Left lung (tissue), 10 donors: ENCODE measurements around the gene INAVA. TPM values are rescaled to one million over a fixed set of nuclear protein-coding genes. Genes with fewer than 3 reads are reported as not detected.

ENCODE experiments used
- ATAC-seq: fragments of 200-7000 bp; cut with Tn5 transposase; one replicate; pipeline ENCODE4 v1.9.1; 2020; ENCODE audit warnings: moderate library complexity
- DNase-seq, 4 donors: peaks; one replicate each; pipeline ENCODE4 v3.0.0-alpha.2; 2013 to 2020
- H3K27ac ChIP-seq, 2 donors: fragments of 200-600 bp; sonication (generic) in 1 of 2; one replicate each; pipeline versions ENCODE4 v1.5.0 to v1.8.0; 2020 to 2021
- H3K27me3 ChIP-seq, 2 donors: fragments of 200-600 bp; sonication (generic) in 1 of 2; one replicate each; pipeline versions ENCODE4 v1.5.0 to v1.8.0; 2020 to 2021
- H3K36me3 ChIP-seq, 2 donors: fragments of 200-600 bp; sonication (generic) in 1 of 2; one replicate each; pipeline versions ENCODE4 v1.5.0 to v1.8.0; 2020 to 2021
- H3K4me1 ChIP-seq, 2 donors: fragments of 200-600 bp; one replicate each; pipeline ENCODE4 v1.8.0; 2021
- H3K4me3 ChIP-seq, 2 donors: fragments of 200-600 bp; sonication (generic) in 1 of 2; one replicate each; pipeline versions ENCODE4 v1.5.0 to v1.8.0; 2020 to 2021; ENCODE audit warnings: mild to moderate bottlenecking in 1 of 2
- H3K9me3 ChIP-seq, 2 donors: fragments of 200-600 bp; sonication (generic) in 1 of 2; one replicate each; pipeline versions ENCODE4 v1.5.0 to v1.8.0; 2020 to 2021
- intact Hi-C, 2 donors: fragments of 100-400 bp; cut with DNase I; formaldehyde crosslinking; loops; one replicate each; pipeline versions ENCODE4 v1.11.2 to v1.14.2; 2022
- polyA plus RNA-seq, 6 donors: library from polyadenylated mRNA; unstranded; fragments of 120-200 nt; gene quantifications; one replicate each; pipeline ENCODE4 v1.2.1, GENCODE V29; 2013; ENCODE audit not compliant: insufficient read length in 6 of 6
- total RNA-seq, 2 donors: library from RNA; stranded (reverse); fragmentation: NEBNext Ultra II Directional; extraction: Animal tissue kit (Norgen Biotek cat#: 25700); gene quantifications; one replicate each; pipeline ENCODE4 v1.2.1, GENCODE V29; 2021
- TF ChIP-seq, protein P1 (sequence below), 2 donors: fragments of 200-600 bp; sonication (generic) in 1 of 2; IDR thresholded peaks; one replicate each; pipeline versions ENCODE4 v1.5.0 to v1.8.0; 2021; ENCODE audit warnings: antibody characterized with exemption in 2 of 2
- donor health status: DM: no; HTN: yes; CAD: no.
- donor health status: DM: no; HTN: no; CAD: no.

INAVA gene
- total and polyA plus RNA-seq, 8 donors, result 5.5 to 25.5 (median 23.1) TPM

DNA sequence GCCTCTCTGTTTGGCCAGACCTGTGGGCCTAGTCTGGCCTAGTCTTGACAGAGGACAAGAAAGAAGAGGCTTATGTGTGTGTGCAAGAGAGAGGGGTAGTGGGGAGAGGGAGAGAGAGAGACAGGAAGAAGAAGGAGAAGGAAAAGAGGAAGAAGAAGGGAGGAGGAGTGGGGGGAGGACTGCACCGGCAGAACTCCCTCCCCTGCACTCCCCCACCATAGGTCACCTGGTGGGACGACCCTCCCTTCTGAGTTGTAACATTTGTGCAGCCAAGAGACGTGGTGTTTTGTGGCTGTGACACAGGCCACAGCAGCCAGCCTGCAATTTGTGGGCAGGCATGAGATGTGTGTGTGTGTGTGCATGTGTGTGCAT lies 4.3 kb downstream of the INAVA start:
- peaks cover 0 to 6% of the 10 kb centered on the region in 2 donors for H3K4me1 ChIP-seq
- H3K9me3 ChIP-seq, result no peaks in the 10 kb centered on the region
- TF ChIP-seq, protein P1, sequence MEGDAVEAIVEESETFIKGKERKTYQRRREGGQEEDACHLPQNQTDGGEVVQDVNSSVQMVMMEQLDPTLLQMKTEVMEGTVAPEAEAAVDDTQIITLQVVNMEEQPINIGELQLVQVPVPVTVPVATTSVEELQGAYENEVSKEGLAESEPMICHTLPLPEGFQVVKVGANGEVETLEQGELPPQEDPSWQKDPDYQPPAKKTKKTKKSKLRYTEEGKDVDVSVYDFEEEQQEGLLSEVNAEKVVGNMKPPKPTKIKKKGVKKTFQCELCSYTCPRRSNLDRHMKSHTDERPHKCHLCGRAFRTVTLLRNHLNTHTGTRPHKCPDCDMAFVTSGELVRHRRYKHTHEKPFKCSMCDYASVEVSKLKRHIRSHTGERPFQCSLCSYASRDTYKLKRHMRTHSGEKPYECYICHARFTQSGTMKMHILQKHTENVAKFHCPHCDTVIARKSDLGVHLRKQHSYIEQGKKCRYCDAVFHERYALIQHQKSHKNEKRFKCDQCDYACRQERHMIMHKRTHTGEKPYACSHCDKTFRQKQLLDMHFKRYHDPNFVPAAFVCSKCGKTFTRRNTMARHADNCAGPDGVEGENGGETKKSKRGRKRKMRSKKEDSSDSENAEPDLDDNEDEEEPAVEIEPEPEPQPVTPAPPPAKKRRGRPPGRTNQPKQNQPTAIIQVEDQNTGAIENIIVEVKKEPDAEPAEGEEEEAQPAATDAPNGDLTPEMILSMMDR (IDR thresholded peaks at IDR 0.05), result no peak
- H3K4me3 ChIP-seq, result no peak overlapping the region
- intact Hi-C loops, result no loop called here
- no peaks in the 10 kb centered on the region for H3K27me3 ChIP-seq
- no peak for DNase-seq
- H3K27ac ChIP-seq, result no peak overlapping the region
- H3K36me3 ChIP-seq, result peaks cover 0 to 5% of the 10 kb centered on the region in 2 donors
- no peak for ATAC-seq

DNA sequence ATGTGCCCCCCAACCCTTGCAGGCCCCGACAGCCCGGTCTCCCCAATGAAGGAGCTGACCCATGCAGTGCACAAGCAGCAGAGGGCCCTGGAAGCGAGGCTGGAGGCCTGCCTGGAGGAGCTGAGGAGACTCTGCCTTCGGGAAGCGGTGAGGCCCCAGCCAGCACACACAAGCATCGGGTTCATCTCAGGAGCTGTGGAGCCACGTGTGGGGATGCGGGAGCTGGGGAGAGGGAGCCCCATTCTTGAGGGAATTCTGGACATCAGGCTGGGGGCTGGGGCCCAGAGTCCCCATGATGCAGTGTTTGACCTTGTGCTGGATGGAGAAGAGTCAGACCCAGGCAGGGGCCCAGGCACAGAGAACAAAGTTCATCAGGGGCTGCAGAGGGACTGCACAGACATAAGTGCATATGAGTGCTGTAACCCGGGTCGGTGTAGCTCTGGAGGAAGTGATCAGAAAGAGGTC lies 4.8 kb downstream of the INAVA start:
- intact Hi-C loops, result no loop called here
- Histone ChIP-seq H3K27ac (no peak overlapping the region), H3K27me3 (no peaks in the 10 kb centered on the region), H3K9me3 (no peaks in the 10 kb centered on the region), H3K4me1 (peaks cover 0 to 6% of the 10 kb centered on the region in 2 donors), H3K4me3 (no peak overlapping the region), H3K36me3 (peaks cover 0 to 5% of the 10 kb centered on the region in 2 donors)
- TF ChIP-seq, protein P1 (IDR thresholded peaks at IDR 0.05), result no peak
- DNase-seq (no peak), ATAC-seq (no peak)

DNA sequence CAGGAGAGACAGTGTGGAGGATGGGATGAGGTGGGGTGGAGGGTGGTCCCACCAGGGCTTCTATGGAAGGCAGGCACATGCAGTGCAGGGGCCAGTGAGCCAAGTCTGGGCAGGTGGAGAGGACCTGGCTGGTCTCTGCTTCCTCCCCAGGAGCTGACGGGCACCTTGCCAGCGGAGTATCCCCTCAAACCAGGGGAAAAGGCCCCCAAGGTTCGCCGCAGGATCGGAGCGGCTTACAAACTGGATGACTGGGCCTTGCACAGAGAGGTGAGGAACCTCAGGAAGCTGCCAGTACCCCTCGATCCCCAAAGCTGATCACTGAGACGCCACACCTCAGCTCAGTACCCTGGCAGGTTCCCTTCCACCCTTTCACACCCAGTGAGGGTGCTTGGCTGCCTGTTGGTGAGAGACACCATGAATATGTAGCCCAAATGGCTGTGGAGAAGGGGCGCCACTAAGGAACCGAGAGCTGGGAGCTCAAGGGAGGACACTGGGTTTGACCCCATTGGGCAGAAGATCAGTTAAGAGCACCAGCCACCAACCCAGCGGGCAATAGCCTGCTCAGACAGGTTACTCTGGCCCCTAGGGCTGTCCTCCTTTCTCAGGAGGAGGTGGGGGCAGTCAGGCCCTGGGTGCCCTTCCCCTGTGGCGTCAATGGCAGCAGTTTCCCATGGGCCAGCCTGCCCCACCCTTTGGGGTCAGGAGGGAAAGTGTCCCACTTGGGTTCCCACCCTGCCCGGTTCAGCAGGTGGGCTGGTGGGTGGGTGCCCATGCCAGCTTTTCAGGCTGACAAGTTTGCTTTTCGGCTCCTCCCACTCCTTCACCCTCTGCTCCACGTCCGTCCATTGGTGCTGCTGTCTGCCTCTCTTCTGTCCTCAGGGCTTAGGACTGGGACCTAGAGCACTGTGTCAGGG lies 5.5 kb downstream of the INAVA start:
- TF ChIP-seq, protein P1 (IDR thresholded peaks at IDR 0.05), result no peak
- Histone ChIP-seq H3K9me3 (no peaks in the 10 kb centered on the region), H3K27me3 (no peaks in the 10 kb centered on the region), H3K4me1 (peaks cover 0 to 8% of the 10 kb centered on the region in 2 donors), H3K36me3 (peaks cover 0 to 5% of the 10 kb centered on the region in 2 donors), H3K4me3 (no peak overlapping the region), H3K27ac (no peak overlapping the region)
- intact Hi-C loops, result no loop called here
- ATAC-seq, result no peak
- no peak for DNase-seq

DNA sequence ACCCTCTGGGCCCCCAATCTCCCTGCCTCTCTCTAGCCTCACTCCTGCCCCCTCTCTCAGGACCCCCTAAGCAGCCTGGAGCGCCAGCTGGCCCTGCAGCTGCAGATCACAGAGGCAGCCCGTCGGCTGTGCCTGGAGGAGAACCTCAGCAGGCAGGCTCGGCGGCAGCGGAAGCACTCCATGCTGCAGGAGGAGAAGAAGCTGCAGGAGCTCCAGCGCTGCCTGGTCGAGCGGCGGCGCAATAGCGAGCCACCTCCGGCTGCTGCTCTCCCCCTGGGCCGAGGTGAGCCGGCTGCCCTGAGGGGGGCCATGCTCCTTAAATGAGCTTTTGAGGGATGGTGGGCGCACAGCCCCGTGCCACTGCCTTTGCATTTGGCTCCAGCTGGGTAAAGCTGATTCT lies 6.2 kb downstream of the INAVA start:
- Histone ChIP-seq H3K9me3 (no peaks in the 10 kb centered on the region), H3K27ac (no peak overlapping the region), H3K4me1 (peaks cover 0 to 14% of the 10 kb centered on the region in 2 donors), H3K4me3 (no peak overlapping the region), H3K36me3 (peaks cover 0 to 5% of the 10 kb centered on the region in 2 donors), H3K27me3 (no peaks in the 10 kb centered on the region)
- DNase-seq, result no peak
- ATAC-seq, result no peak
- intact Hi-C loops, result no loop called here
- TF ChIP-seq, protein P1 (IDR thresholded peaks at IDR 0.05), result no peak

DNA sequence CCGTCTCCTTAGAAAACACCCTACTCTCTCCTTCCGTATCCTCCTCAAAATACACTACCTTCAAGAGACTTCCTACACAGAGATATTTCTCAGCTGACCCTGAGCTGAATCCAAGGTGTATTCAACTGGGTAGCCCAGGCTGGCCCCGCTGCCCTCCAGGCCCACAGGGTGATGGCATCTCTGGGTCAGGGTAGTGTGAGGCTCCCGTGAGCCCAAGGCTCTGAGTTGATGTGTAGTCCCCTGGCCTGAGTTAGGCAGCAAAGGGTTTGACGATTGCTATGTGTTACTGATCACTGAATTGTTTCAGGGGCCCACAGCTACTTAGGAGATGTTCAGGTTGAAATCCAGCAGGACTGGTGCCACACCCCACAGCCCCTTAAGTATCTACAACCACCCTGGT lies 6.7 kb downstream of the INAVA start:
- no peak overlapping the region for H3K27ac ChIP-seq
- peaks cover 0 to 5% of the 10 kb centered on the region in 2 donors for H3K36me3 ChIP-seq
- H3K4me1 ChIP-seq, result peaks cover 0 to 14% of the 10 kb centered on the region in 2 donors
- ATAC-seq, result no peak
- no peak overlapping the region for H3K4me3 ChIP-seq
- TF ChIP-seq, protein P1 (IDR thresholded peaks at IDR 0.05), result no peak
- H3K9me3 ChIP-seq, result no peaks in the 10 kb centered on the region
- DNase-seq, result no peak
- intact Hi-C loops, result no loop called here
- no peaks in the 10 kb centered on the region for H3K27me3 ChIP-seq
